Astrocyte (in vitro differentiated cells and primary cell): Measurements from ENCODE around the gene GYG2. TPM values are rescaled to one million over a fixed set of nuclear protein-coding genes. Genes with fewer than 3 reads are reported as not detected.

Experiments used
- DNase-seq: peaks from one replicate; pipeline ENCODE4 v3.0.0-alpha.2; 2010; ENCODE audit warnings: low read depth
- FAIRE-seq: peaks from 2 replicates; lab custom pipeline; 2011; peaks lifted over from hg19 to GRCh38; lab: Jason Lieb, UNC
- H2AFZ ChIP-seq: 2 replicates; pipeline ENCODE4 v1.6.0; 2012; ENCODE audit warnings: low read depth, low read length, inconsistent platforms
- H3K27ac ChIP-seq: 2 replicates; pipeline ENCODE4 v1.5.1; 2011; ENCODE audit warnings: low read depth, low read length, inconsistent platforms
- H3K27me3 ChIP-seq: 2 replicates; pipeline ENCODE4 v1.6.0; 2011; ENCODE audit warnings: low read length, inconsistent platforms; ENCODE audit not compliant: insufficient read depth
- H3K36me3 ChIP-seq: 2 replicates; pipeline ENCODE4 v1.5.1; 2011; ENCODE audit warnings: low read length, inconsistent platforms; ENCODE audit not compliant: insufficient read depth
- H3K4me1 ChIP-seq: 2 replicates; pipeline ENCODE4 v1.5.1; 2011; ENCODE audit warnings: low read length, inconsistent platforms; ENCODE audit not compliant: insufficient read depth
- H3K4me2 ChIP-seq: 2 replicates; pipeline ENCODE4 v1.6.0; 2012; ENCODE audit warnings: low read length, inconsistent platforms
- H3K4me3 ChIP-seq: 2 replicates; pipeline ENCODE4 v1.5.1; 2011; ENCODE audit warnings: low read depth, mild to moderate bottlenecking, low read length, inconsistent platforms; ENCODE audit not compliant: insufficient read depth
- H3K79me2 ChIP-seq: 2 replicates; pipeline ENCODE4 v1.6.0; 2012; ENCODE audit warnings: mild to moderate bottlenecking, low read length, inconsistent platforms; ENCODE audit not compliant: insufficient read depth
- H3K9ac ChIP-seq: 2 replicates; pipeline ENCODE4 v1.6.0; 2012; ENCODE audit warnings: mild to moderate bottlenecking, low read length, inconsistent platforms
- H3K9me3 ChIP-seq: 2 replicates; pipeline ENCODE4 v1.5.1; 2012; ENCODE audit warnings: low read depth, mild to moderate bottlenecking, low read length, inconsistent platforms; ENCODE audit not compliant: insufficient read depth
- H4K20me1 ChIP-seq: 2 replicates; pipeline ENCODE4 v1.6.0; 2012; ENCODE audit warnings: low read length, inconsistent platforms; ENCODE audit not compliant: insufficient read depth
- H3K27ac Mint-ChIP-seq: one replicate; pipeline ENCODE4 v1.8.0; 2021; ENCODE audit warnings: mild to moderate bottlenecking, mixed read lengths; ENCODE audit not compliant: unreplicated experiment
- H3K27me3 Mint-ChIP-seq: one replicate; pipeline ENCODE4 v1.8.0; 2021; ENCODE audit warnings: low read depth, mixed read lengths; ENCODE audit not compliant: unreplicated experiment
- H3K36me3 Mint-ChIP-seq: one replicate; pipeline ENCODE4 v1.8.0; 2021; ENCODE audit warnings: low read depth, mixed read lengths; ENCODE audit not compliant: unreplicated experiment
- H3K4me1 Mint-ChIP-seq: one replicate; pipeline ENCODE4 v1.8.0; 2021; ENCODE audit warnings: low read depth, mixed read lengths; ENCODE audit not compliant: unreplicated experiment
- H3K4me3 Mint-ChIP-seq: one replicate; pipeline ENCODE4 v1.8.0; 2021; ENCODE audit warnings: mild to moderate bottlenecking, moderate library complexity, mixed read lengths; ENCODE audit not compliant: unreplicated experiment
- H3K9me3 Mint-ChIP-seq: one replicate; pipeline ENCODE4 v1.8.0; 2021; ENCODE audit warnings: mild to moderate bottlenecking, mixed read lengths; ENCODE audit not compliant: unreplicated experiment
- EZH2 ChIP-seq: IDR thresholded peaks from 2 replicates; pipeline ENCODE4 v1.6.1; 2012; ENCODE audit warnings: mild to moderate bottlenecking, low read length, inconsistent platforms; ENCODE audit not compliant: insufficient read depth
- total RNA-seq: library from RNA; stranded (reverse); gene quantifications from 2 replicates; pipeline ENCODE4 v1.2.1, GENCODE V29; 2021
- TF ChIP-seq, protein P1 (sequence below): IDR thresholded peaks from 2 replicates; pipeline ENCODE4 v1.5.1; 2011; ENCODE audit warnings: low read depth, mild to moderate bottlenecking, inconsistent platforms, low read length, moderate library complexity; ENCODE audit not compliant: insufficient read depth

GYG2 gene
- total RNA-seq, 1 donor from 2014 or later = 15.5 TPM

DNA sequence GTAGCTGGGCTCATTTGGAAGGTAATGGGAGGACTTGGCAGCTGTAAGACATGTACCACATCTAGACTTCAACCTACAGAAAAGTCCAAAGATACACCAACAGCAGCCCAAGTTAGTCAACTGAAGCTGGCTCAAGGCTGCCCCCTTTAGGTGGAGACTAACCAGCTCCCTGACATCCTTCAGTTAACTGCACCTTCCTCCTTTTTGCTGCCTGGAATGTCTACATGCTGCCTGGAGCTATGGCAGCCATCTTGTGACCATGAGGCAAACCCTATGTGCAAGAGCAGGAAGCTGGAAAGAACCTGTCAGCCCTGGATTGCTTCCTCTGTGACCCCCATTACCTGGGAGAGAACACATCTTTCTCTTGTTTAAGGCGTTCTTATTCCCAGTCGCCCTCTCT lies 74.6 kb downstream of the GYG2 start:
- H3K79me2 ChIP-seq = no peaks in the 10 kb centered on the region
- peaks cover 2% of the 10 kb centered on the region for H3K36me3 Mint-ChIP-seq
- H3K9ac ChIP-seq = no peak overlapping the region
- H3K4me1 ChIP-seq = no peaks in the 10 kb centered on the region
- no peak overlapping the region for H2AFZ ChIP-seq
- FAIRE-seq = no peak
- no peak overlapping the region for H3K4me3 Mint-ChIP-seq
- H3K9me3 ChIP-seq = no peaks in the 10 kb centered on the region
- H3K27ac ChIP-seq = no peak overlapping the region
- H3K4me2 ChIP-seq = no peak overlapping the region
- DNase-seq = no peak
- peaks cover 2% of the 10 kb centered on the region for H3K4me1 Mint-ChIP-seq
- H3K9me3 Mint-ChIP-seq = peaks cover 4% of the 10 kb centered on the region
- H3K4me3 ChIP-seq = no peak overlapping the region
- TF ChIP-seq, protein P1, sequence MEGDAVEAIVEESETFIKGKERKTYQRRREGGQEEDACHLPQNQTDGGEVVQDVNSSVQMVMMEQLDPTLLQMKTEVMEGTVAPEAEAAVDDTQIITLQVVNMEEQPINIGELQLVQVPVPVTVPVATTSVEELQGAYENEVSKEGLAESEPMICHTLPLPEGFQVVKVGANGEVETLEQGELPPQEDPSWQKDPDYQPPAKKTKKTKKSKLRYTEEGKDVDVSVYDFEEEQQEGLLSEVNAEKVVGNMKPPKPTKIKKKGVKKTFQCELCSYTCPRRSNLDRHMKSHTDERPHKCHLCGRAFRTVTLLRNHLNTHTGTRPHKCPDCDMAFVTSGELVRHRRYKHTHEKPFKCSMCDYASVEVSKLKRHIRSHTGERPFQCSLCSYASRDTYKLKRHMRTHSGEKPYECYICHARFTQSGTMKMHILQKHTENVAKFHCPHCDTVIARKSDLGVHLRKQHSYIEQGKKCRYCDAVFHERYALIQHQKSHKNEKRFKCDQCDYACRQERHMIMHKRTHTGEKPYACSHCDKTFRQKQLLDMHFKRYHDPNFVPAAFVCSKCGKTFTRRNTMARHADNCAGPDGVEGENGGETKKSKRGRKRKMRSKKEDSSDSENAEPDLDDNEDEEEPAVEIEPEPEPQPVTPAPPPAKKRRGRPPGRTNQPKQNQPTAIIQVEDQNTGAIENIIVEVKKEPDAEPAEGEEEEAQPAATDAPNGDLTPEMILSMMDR = no peak
- TF ChIP-seq EZH2 = no peak
- H3K27ac Mint-ChIP-seq = no peak overlapping the region
- H3K36me3 ChIP-seq = no peaks in the 10 kb centered on the region
- H3K27me3 Mint-ChIP-seq = no peaks in the 10 kb centered on the region
- H4K20me1 ChIP-seq = no peaks in the 10 kb centered on the region
- H3K27me3 ChIP-seq = no peaks in the 10 kb centered on the region

DNA sequence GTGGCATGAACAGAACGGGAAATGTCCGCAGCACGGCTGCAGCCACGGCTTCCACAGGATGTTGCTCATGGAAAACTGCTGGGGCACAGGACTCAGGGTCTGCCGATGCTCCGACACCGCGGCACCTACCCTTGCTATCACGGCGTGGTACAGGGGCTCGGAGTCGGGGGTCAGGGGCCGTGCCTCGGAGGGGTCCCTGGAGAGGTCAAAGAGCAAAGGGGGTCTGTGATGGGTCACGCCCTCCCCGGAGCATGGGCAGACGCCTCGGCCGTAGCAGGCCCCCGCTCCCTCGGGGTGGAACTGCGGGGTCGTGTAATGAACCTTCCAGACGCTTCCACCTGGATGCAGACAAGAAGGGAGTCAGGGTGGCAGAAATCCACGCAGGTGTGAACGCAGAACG lies 78.6 kb downstream of the GYG2 start:
- Mint-ChIP-seq H3K27me3 (no peaks in the 10 kb centered on the region), H3K4me1 (no peaks in the 10 kb centered on the region), H3K36me3 (peaks cover 4% of the 10 kb centered on the region), H3K27ac (no peak overlapping the region), H3K9me3 (peaks cover 4% of the 10 kb centered on the region), H3K4me3 (no peak overlapping the region)
- no peaks in the 10 kb centered on the region for H3K27me3 ChIP-seq
- H3K4me1 ChIP-seq = no peaks in the 10 kb centered on the region
- H3K4me2 ChIP-seq = no peak overlapping the region
- no peak overlapping the region for H3K4me3 ChIP-seq
- no peaks in the 10 kb centered on the region for H3K9me3 ChIP-seq
- no peaks in the 10 kb centered on the region for H4K20me1 ChIP-seq
- H3K36me3 ChIP-seq = no peaks in the 10 kb centered on the region
- H3K9ac ChIP-seq = no peak overlapping the region
- no peak overlapping the region for H2AFZ ChIP-seq
- TF ChIP-seq EZH2 = no peak
- TF ChIP-seq, protein P1 = no peak
- no peak for DNase-seq
- no peak overlapping the region for H3K27ac ChIP-seq
- no peak for FAIRE-seq
- H3K79me2 ChIP-seq = no peaks in the 10 kb centered on the region

DNA sequence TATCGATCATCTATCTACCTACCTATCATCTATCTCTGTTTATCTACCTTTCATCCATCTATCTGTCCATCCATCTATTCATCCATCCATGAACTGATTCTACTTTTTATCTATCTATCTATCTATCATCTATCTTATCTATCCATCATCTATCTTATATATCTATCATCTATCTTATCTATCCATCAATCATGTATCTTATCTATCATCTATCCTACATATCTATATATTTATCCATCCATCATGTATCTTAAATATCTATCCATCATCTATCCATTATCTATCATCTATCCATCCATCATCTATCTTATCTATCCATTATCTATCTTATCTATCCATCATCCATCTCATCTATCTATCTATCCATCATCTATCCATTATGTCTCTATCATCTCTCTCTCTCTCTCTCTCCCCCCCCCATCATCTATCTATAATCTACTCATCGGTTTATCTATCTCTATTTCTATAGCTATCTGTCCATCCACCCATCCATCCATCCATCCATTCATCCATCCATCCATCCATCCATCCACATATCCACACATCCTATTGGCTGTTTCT lies 79.5 kb downstream of the GYG2 start:
- H3K4me1 Mint-ChIP-seq = no peaks in the 10 kb centered on the region
- Histone ChIP-seq H4K20me1 (no peaks in the 10 kb centered on the region), H3K4me3 (no peak overlapping the region), H3K27ac (no peak overlapping the region), H3K36me3 (no peaks in the 10 kb centered on the region), H3K4me1 (no peaks in the 10 kb centered on the region), H3K27me3 (no peaks in the 10 kb centered on the region), H3K79me2 (no peaks in the 10 kb centered on the region), H3K9me3 (no peaks in the 10 kb centered on the region), H3K9ac (no peak overlapping the region), H3K4me2 (no peak overlapping the region), H2AFZ (no peak overlapping the region)
- TF ChIP-seq, protein P1 = no peak
- no peak for TF ChIP-seq EZH2
- DNase-seq = no peak
- peaks cover 4% of the 10 kb centered on the region for H3K36me3 Mint-ChIP-seq
- no peak for FAIRE-seq
- H3K27ac Mint-ChIP-seq = no peak overlapping the region
- no peak overlapping the region for H3K4me3 Mint-ChIP-seq
- no peaks in the 10 kb centered on the region for H3K27me3 Mint-ChIP-seq
- H3K9me3 Mint-ChIP-seq = peaks cover 4% of the 10 kb centered on the region
